HepG2 (cell line): ENCODE measurements around the gene UCK2. TPM values are rescaled to one million over a fixed set of nuclear protein-coding genes. Genes with fewer than 3 reads are reported as not detected.
A peak's percentile ranks its signal among the peaks of the same experiment; 100 is the strongest.

Experiments
- AKAP8 ChIP-seq: sonication (generic); formaldehyde crosslinking; IDR thresholded peaks from 2 replicates; pipeline ENCODE4 v1.5.1; 2020; ENCODE audit warnings: mild to moderate bottlenecking, missing genetic modification reagents
- ARID4A ChIP-seq: sonication (generic); formaldehyde crosslinking; IDR thresholded peaks from 2 replicates; pipeline ENCODE4 v1.5.0; 2020; ENCODE audit warnings: mild to moderate bottlenecking, missing genetic modification reagents, borderline replicate concordance
- CTCF ChIP-seq: sonication (generic); formaldehyde crosslinking; IDR thresholded peaks from 2 replicates; pipeline ENCODE4 v1.5.0; 2020; ENCODE audit warnings: mild to moderate bottlenecking, missing genetic modification reagents, moderate library complexity
- ISX ChIP-seq: sonication (generic); formaldehyde crosslinking; conservative IDR thresholded peaks from 2 replicates; pipeline ENCODE4 v1.5.0; 2020; ENCODE audit warnings: missing genetic modification reagents
- MXI1 ChIP-seq: IDR thresholded peaks from 3 replicates; pipeline ENCODE4 v1.6.1; 2012; ENCODE audit warnings: low read depth, low read length, inconsistent platforms, borderline replicate concordance
- SIN3A ChIP-seq: IDR thresholded peaks from 2 replicates; pipeline ENCODE4 v1.6.1; 2011; ENCODE audit warnings: low read depth, mild to moderate bottlenecking, control low read depth, low read length, borderline replicate concordance
- TAF1 ChIP-seq: sonication (generic); formaldehyde crosslinking; IDR thresholded peaks from 2 replicates; pipeline ENCODE4 v1.4.0; 2020; ENCODE audit warnings: missing genetic modification reagents
- TFDP2 ChIP-seq: sonication (generic); formaldehyde crosslinking; IDR thresholded peaks from 2 replicates; pipeline ENCODE4 v1.4.0; 2020; ENCODE audit warnings: missing genetic modification reagents
- THRA ChIP-seq: sonication (generic); formaldehyde crosslinking; IDR thresholded peaks from 2 replicates; pipeline ENCODE4 v1.4.0; 2020; ENCODE audit warnings: missing genetic modification reagents, borderline replicate concordance
- YEATS4 ChIP-seq: sonication (generic); formaldehyde crosslinking; IDR thresholded peaks from 2 replicates; pipeline ENCODE4 v1.4.0; 2020; ENCODE audit warnings: missing genetic modification reagents, borderline replicate concordance
- ZBTB37 ChIP-seq: sonication (generic); formaldehyde crosslinking; IDR thresholded peaks from 2 replicates; pipeline ENCODE4 v1.4.0; 2020; ENCODE audit warnings: mild to moderate bottlenecking, missing genetic modification reagents
- ZFP37 ChIP-seq: sonication (generic); formaldehyde crosslinking; IDR thresholded peaks from 2 replicates; pipeline ENCODE4 v1.4.0; 2020; ENCODE audit warnings: missing genetic modification reagents, borderline replicate concordance
- ZNF354B ChIP-seq: sonication (generic); formaldehyde crosslinking; IDR thresholded peaks from 2 replicates; pipeline ENCODE4 v1.8.0; 2022; ENCODE audit warnings: mild to moderate bottlenecking, missing genetic modification reagents
- polyA plus RNA-seq, 8 experiments: library from polyadenylated mRNA; depleted of rRNA in 3 of 8; stranded (reverse) in 7 of 8; unstranded in 1 of 8; fragments of >200 nt; fragmentation: Illumina TruSeq in 4 of 8; extraction: Trizol in 4 of 8; gene quantifications; 2 replicates each; pipeline versions ENCODE4 v1.2.1 to v1.2.3, GENCODE V29; 2011 to 2016; ENCODE audit warnings: low read depth in 4 of 8, missing spikeins in 1 of 8, mixed read lengths in 1 of 8; ENCODE audit not compliant: insufficient read depth in 1 of 8
- total RNA-seq, 5 experiments: library from RNA; depleted of rRNA; stranded (reverse); fragments of >200 nt; fragmentation: Illumina TruSeq; extraction: Trizol; gene quantifications; 2 replicates each; pipeline ENCODE4 v1.2.3, GENCODE V29; 2016; ENCODE audit warnings: low read depth in 1 of 5

UCK2 gene
- total and polyA plus RNA-seq, 2 of the 13 experiments (the other 11 are each of a cell fraction or from before 2014, with no cell fraction given) = 64.3 to 78.0 TPM

GRCh38 chr1:165871311-165872067 is 44.1 kb downstream of the UCK2 start (continued):
- no peak for TF ChIP-seq ZFP37
- no peak for TF ChIP-seq ISX (CRISPR knock-in tag)
- no peak for TF ChIP-seq TFDP2
- peak; percentile 83; the same call in 1 of the 2 replicates for TF ChIP-seq THRA (CRISPR knock-in tag)
- TF ChIP-seq MXI1 = peak; percentile 33; the same call in 1 of the 3 replicates
- TF ChIP-seq SIN3A = no peak
- no peak; the same call in 1 of the 2 replicates for TF ChIP-seq ARID4A (CRISPR knock-in tag)
- peak; percentile 92 for TF ChIP-seq CTCF (CRISPR knock-in tag)
- TF ChIP-seq ZNF354B (CRISPR knock-in tag) = no peak
- TF ChIP-seq ZBTB37 (CRISPR knock-in tag) = no peak
- TF ChIP-seq YEATS4 (CRISPR knock-in tag) = no peak
- no peak for TF ChIP-seq AKAP8 (CRISPR knock-in tag)
- TF ChIP-seq TAF1 (CRISPR knock-in tag) = no peak
